ENCODE results near the gene SYNPO. TPM values are rescaled to one million over a fixed set of nuclear protein-coding genes. Genes with fewer than 3 reads are reported as not detected.
A peak's percentile ranks its signal among the peaks of the same experiment; 100 is the strongest.

Gene SYNPO
- polyA plus RNA-seq, 1 of the 3 experiments (the other 2 are of a cell fraction), result 5.1 TPM

DNA sequence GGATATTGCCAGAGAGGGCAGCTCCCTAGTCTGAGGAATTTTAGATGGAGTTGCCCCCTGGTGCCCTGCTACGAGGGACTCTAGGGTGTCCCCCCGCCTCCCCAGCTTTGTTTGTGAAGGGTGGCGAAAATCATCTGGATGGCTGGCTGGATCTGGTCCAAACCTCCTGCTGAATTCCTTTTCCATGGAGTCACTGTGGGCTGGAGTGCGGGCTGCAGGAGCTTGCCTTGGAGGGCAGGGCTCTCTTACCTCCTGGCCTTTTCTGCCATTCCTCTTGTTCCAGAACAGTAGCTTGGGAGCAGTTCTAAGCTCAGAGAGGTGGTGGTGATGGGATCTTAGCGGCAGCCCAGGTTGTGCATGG, 2.1 kb downstream of the SYNPO start:
- DNase-seq, result no peak
- Histone ChIP-seq H3K36me3 (replicated peaks in 1 of 2; ENCODE audit: control insufficient read depth in 1 of 2, insufficient read depth in 2 of 2, low read length in 1 of 2) (no peaks in the 10 kb centered on the region), H2AFZ (ENCODE audit: low read depth) (no peak overlapping the region), H3K4me1 (ENCODE audit: control insufficient read depth in 1 of 2, insufficient read depth in 2 of 2, low read depth in 1 of 2, low read length in 1 of 2) (peaks cover 64 to 76% of the 10 kb centered on the region in 2 experiments), H3F3A (replicated peaks; ENCODE audit: insufficient read depth) (peaks cover 49% of the 10 kb centered on the region), H3K9me2 (no peaks in the 10 kb centered on the region), H3K27me3 (ENCODE audit: insufficient read depth) (no peaks in the 10 kb centered on the region), H3K27ac (ENCODE audit: low read depth in 2 of 2, low read length in 1 of 2) (peak overlapping the region; percentile 92 to 94), H3K79me2 (ENCODE audit: insufficient read depth) (peaks cover 49% of the 10 kb centered on the region), H3K4me2 (peak overlapping the region; percentile 66), H3K9me3 (no peaks in the 10 kb centered on the region), H3K9ac (peak overlapping the region; percentile 32; the same call in 1 of the 2 replicates), H3K4me3 (ENCODE audit: low read depth in 2 of 2, low read length in 1 of 2) (peak overlapping the region in 1 of 2 experiments; percentile 57; a peak in 2 of 4 replicates), H4K20me1 (ENCODE audit: insufficient read depth) (no peaks in the 10 kb centered on the region; the same call in 1 of the 2 replicates)
- ChIA-PET POLR2A (interaction anchor here (0.8 to 1.1 kb wide), 3 partner anchors 10 to 192 kb away, joined by 3 read pairs; no protein-coding TSS in a partner anchor), CTCF (interaction anchor here (0.8 to 2.4 kb wide), 5 partner anchors 9 to 82 kb away, joined by 3 to 9 read pairs (median 3); no protein-coding TSS in a partner anchor)
- no CpG with 5 or more reads among the region's 5 CpGs for WGBS (ENCODE audit: low lambda C conversion rate)
- TF ChIP-seq EP300 (IDR thresholded peaks at IDR 0.05; ENCODE audit: borderline replicate concordance in 1 of 2, low read depth in 1 of 2, low read length in 1 of 2) (peak; percentile 28 to 84; a peak in 1 of 4 replicates), RXRA (IDR thresholded peaks at IDR 0.05; ENCODE audit: borderline replicate concordance, low read depth) (peak; percentile 68; the same call in 1 of the 2 replicates), CHD2 (IDR thresholded peaks at IDR 0.05; ENCODE audit: low read length, partially characterized antibody) (no peak), EZH2phosphoT487 (IDR thresholded peaks at IDR 0.05; ENCODE audit: borderline replicate concordance, low read depth) (no peak), RAD21 (IDR thresholded peaks at IDR 0.05; ENCODE audit: low read length) (no peak), NFIC (IDR thresholded peaks at IDR 0.05; ENCODE audit: borderline replicate concordance) (peak; percentile 98), GABPA (IDR thresholded peaks at IDR 0.05; ENCODE audit: low read depth) (no peak), TEAD4 (IDR thresholded peaks at IDR 0.05; ENCODE audit: borderline replicate concordance, insufficient read depth) (peak; percentile 91), SIN3A (IDR thresholded peaks at IDR 0.05; ENCODE audit: borderline replicate concordance, low read depth, low read length) (peak; percentile 47; the same call in 1 of the 2 replicates), GATA2 (CRISPR knock-in tag; IDR thresholded peaks at IDR 0.05) (no peak), MXI1 (IDR thresholded peaks at IDR 0.05; ENCODE audit: low read depth, low read length) (no peak), FOSL2 (IDR thresholded peaks at IDR 0.05; ENCODE audit: borderline replicate concordance, low read depth) (peak; percentile 74), RFX5 (IDR thresholded peaks at IDR 0.05; ENCODE audit: low read length) (no peak), TAF1 (IDR thresholded peaks at IDR 0.05; ENCODE audit: borderline replicate concordance, low read depth, low read length) (no peak), JUND (IDR thresholded peaks at IDR 0.05) (peak; percentile 90)
- TF ChIP-seq, protein P1, sequence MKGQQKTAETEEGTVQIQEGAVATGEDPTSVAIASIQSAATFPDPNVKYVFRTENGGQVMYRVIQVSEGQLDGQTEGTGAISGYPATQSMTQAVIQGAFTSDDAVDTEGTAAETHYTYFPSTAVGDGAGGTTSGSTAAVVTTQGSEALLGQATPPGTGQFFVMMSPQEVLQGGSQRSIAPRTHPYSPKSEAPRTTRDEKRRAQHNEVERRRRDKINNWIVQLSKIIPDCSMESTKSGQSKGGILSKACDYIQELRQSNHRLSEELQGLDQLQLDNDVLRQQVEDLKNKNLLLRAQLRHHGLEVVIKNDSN (IDR thresholded peaks at IDR 0.05; ENCODE audit: borderline replicate concordance, low read depth), result peak; percentile 16; the same call in 1 of the 2 replicates
- TF ChIP-seq, protein P2, sequence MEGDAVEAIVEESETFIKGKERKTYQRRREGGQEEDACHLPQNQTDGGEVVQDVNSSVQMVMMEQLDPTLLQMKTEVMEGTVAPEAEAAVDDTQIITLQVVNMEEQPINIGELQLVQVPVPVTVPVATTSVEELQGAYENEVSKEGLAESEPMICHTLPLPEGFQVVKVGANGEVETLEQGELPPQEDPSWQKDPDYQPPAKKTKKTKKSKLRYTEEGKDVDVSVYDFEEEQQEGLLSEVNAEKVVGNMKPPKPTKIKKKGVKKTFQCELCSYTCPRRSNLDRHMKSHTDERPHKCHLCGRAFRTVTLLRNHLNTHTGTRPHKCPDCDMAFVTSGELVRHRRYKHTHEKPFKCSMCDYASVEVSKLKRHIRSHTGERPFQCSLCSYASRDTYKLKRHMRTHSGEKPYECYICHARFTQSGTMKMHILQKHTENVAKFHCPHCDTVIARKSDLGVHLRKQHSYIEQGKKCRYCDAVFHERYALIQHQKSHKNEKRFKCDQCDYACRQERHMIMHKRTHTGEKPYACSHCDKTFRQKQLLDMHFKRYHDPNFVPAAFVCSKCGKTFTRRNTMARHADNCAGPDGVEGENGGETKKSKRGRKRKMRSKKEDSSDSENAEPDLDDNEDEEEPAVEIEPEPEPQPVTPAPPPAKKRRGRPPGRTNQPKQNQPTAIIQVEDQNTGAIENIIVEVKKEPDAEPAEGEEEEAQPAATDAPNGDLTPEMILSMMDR (IDR thresholded peaks at IDR 0.05), result no peak
- TF ChIP-seq, protein P3, sequence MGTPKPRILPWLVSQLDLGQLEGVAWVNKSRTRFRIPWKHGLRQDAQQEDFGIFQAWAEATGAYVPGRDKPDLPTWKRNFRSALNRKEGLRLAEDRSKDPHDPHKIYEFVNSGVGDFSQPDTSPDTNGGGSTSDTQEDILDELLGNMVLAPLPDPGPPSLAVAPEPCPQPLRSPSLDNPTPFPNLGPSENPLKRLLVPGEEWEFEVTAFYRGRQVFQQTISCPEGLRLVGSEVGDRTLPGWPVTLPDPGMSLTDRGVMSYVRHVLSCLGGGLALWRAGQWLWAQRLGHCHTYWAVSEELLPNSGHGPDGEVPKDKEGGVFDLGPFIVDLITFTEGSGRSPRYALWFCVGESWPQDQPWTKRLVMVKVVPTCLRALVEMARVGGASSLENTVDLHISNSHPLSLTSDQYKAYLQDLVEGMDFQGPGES (IDR thresholded peaks at IDR 0.05; ENCODE audit: low read depth, low read length), result no peak
- TF ChIP-seq, protein P4, sequence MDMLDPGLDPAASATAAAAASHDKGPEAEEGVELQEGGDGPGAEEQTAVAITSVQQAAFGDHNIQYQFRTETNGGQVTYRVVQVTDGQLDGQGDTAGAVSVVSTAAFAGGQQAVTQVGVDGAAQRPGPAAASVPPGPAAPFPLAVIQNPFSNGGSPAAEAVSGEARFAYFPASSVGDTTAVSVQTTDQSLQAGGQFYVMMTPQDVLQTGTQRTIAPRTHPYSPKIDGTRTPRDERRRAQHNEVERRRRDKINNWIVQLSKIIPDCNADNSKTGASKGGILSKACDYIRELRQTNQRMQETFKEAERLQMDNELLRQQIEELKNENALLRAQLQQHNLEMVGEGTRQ (IDR thresholded peaks at IDR 0.05; ENCODE audit: borderline replicate concordance, low read depth, low read length), result no peak
- TF ChIP-seq, protein P5, sequence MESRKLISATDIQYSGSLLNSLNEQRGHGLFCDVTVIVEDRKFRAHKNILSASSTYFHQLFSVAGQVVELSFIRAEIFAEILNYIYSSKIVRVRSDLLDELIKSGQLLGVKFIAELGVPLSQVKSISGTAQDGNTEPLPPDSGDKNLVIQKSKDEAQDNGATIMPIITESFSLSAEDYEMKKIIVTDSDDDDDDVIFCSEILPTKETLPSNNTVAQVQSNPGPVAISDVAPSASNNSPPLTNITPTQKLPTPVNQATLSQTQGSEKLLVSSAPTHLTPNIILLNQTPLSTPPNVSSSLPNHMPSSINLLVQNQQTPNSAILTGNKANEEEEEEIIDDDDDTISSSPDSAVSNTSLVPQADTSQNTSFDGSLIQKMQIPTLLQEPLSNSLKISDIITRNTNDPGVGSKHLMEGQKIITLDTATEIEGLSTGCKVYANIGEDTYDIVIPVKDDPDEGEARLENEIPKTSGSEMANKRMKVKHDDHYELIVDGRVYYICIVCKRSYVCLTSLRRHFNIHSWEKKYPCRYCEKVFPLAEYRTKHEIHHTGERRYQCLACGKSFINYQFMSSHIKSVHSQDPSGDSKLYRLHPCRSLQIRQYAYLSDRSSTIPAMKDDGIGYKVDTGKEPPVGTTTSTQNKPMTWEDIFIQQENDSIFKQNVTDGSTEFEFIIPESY (IDR thresholded peaks at IDR 0.05; ENCODE audit: borderline replicate concordance, low read depth), result no peak
- TF ChIP-seq, protein P6, sequence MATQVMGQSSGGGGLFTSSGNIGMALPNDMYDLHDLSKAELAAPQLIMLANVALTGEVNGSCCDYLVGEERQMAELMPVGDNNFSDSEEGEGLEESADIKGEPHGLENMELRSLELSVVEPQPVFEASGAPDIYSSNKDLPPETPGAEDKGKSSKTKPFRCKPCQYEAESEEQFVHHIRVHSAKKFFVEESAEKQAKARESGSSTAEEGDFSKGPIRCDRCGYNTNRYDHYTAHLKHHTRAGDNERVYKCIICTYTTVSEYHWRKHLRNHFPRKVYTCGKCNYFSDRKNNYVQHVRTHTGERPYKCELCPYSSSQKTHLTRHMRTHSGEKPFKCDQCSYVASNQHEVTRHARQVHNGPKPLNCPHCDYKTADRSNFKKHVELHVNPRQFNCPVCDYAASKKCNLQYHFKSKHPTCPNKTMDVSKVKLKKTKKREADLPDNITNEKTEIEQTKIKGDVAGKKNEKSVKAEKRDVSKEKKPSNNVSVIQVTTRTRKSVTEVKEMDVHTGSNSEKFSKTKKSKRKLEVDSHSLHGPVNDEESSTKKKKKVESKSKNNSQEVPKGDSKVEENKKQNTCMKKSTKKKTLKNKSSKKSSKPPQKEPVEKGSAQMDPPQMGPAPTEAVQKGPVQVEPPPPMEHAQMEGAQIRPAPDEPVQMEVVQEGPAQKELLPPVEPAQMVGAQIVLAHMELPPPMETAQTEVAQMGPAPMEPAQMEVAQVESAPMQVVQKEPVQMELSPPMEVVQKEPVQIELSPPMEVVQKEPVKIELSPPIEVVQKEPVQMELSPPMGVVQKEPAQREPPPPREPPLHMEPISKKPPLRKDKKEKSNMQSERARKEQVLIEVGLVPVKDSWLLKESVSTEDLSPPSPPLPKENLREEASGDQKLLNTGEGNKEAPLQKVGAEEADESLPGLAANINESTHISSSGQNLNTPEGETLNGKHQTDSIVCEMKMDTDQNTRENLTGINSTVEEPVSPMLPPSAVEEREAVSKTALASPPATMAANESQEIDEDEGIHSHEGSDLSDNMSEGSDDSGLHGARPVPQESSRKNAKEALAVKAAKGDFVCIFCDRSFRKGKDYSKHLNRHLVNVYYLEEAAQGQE (IDR thresholded peaks at IDR 0.05; ENCODE audit: low read depth, low read length), result no peak
- TF ChIP-seq, protein P7, sequence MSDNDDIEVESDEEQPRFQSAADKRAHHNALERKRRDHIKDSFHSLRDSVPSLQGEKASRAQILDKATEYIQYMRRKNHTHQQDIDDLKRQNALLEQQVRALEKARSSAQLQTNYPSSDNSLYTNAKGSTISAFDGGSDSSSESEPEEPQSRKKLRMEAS (IDR thresholded peaks at IDR 0.05; ENCODE audit: low read depth), result peak; percentile 41; the same call in 1 of the 2 replicates

Measured in SK-N-SH (cell line).